CD4-positive, alpha-beta T cell treated with Interleukin-2 at 100 ng/mL for 4 hours (primary cell): ENCODE measurements around the gene SOX1.

Source experiments
- DNase-seq: peaks from one replicate; pipeline ENCODE4 v3.0.0-alpha.2; 2020; ENCODE audit warnings: low spot score

The SOX1 gene

DNA sequence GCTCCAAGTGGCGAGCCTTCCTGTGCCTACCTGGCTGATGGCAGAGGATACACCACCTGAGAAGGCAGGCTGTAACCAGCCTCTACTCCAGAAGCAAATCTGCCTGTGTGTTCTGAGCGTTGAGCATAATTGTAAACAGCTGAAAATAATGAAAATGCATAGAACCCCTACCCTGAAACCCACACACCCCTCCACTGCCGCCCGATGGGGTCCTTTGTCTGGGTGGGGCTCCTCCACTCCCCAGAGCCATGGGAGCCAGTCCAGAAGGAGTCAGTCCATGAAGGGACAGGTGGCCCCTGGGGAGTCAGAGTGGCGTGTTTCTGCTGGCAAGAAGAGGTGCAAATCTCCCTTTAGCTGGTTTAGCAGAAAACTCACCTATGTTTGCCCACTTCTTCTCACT, 8.0 kb upstream of the SOX1 start:
- DNase-seq = no peak

DNA sequence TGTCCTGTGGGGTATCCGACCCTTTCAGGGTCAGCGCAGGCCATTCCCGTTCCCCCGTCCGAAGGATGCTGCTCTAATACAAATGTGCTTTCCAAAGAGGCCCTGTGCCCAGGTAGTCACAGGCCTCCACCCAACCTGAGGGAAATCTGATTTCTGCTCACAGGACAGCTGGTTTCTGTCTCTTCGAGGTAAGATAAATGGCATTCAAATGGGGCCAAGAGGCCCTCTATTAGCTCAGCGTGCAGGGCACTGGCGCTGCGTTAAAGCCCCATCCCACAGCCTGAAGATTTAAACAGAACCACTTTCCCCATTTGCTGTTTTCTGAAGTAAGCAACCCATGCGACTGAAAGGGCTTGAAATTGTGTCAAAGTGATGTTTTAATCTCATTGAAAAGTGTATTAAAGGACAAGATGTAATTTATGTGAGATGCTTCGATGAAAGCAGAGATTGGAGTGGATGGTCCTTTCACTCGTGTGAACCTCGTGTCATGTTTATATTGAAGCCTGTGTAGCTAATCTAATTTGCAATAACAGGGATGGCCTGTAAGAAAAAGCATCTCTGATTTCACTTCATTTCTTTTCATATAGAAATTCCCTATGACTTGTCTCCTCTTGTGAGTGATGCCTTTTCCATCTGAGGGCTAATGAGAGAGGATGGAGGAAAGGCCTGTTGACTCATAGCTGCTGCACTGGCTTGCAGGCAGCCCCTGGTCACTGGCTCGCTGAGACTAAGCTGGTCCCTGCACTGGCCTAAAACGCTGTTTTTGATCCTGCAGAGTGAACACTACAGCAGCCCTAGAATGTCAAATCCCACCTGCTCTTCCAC, 7.3 kb upstream of the SOX1 start:
- DNase-seq = no peak

- no peak for DNase-seq
These were observed 6.6 kb upstream of the SOX1 start for GRCh38 chr13:112060282-112060830.

- no peak for DNase-seq
These were observed 6.0 kb upstream of the SOX1 start for GRCh38 chr13:112060899-112061366.

DNA sequence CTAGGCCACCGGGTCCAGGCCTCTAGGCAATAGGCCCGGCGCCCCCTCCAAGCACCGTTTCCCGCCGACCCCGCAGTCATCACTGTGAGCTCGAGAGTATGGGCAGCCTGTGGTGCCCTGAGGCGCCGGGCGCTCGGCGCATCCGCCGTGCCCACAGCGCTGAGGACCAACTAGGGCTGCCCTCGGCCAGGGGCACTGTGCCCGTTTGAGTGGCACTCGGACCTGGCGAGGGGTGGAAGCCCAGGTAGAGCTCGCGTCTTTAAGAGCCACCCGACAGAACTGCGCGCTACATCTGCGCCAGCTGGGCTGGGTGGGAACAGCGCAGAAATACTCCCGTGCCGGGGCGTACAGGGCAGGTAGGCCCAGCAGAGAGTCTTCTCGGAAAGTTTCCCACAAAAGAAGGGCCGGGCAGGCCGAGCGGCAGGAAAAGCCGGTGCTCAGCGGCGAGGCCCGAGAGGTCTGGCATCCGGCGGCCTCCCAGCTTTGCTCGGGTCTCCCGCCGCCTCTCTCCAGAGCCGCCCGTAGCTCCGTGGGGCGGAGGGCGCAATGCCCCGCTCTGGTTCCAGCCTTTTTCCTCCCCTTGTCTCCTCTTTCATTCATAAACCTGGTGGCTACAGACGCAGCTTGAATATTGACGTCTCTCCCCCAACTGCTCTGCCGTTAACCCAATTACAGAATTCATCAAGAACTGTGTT, 5.4 kb upstream of the SOX1 start:
- no peak for DNase-seq

DNA sequence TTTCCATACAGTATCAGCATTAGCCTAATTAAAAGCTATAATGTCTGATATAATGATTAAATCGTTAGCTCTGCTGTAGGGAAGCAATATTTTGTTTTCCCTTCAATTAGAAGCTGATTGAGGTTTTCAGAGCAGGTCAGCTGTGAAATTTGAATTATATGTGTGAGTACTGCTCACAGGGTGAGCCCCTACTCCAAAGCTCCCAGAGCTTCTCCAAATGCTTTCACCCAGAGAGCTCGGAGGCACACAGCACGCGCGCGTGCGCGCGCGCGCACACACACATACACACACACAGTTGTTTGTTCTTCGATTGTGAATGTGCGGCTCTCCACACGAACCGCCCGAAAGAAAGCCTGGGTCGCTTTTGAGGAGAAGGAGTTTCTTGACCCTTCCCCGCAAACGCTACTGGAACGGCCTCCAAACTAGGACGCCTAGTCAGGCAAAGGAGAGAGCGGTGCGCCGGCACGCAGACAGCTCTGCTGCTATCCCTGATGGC, 4.8 kb upstream of the SOX1 start:
- DNase-seq = no peak

GRCh38 chr13:112062571-112063570, 4.1 kb upstream of the SOX1 start:
- DNase-seq = no peak

DNA sequence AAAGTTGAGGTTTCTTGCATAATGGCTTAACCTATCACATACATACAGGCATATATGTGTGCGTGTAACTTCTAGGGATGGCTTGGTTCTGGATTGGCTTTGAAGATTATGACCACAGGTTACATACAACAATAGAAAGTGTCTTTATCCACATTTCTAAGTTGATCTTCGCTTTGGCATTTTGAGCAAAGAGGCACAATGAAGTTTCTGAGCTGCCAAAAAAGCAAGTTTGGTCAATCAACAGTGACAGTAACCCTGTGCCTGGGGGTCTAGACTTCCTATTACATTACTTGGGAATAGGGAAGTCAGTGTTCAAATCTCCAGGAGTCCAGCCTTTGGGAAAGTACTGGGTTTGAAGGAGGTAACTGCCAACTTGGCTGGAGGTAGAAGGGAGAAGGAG, 3.1 kb upstream of the SOX1 start:
- DNase-seq = no peak

- no peak for DNase-seq
These were observed 2.7 kb upstream of the SOX1 start for GRCh38 chr13:112064222-112064621.

DNA sequence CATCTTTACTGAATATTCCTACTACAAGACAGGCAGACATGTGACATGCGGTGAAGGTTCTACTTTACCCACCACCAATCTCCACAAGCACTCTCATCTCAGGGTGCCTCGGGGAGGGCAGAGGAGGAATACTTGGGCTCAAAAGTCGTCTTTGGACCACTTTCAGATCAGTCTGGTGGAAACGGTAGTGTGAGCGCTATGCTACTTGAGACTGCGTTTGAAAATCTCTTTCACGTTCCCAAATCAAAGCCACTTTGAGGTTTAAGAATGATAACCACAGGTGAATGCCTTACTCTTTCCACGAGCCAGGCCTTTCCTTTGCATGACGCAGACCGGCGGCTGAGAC, 1.5 kb upstream of the SOX1 start:
- no peak for DNase-seq

DNA sequence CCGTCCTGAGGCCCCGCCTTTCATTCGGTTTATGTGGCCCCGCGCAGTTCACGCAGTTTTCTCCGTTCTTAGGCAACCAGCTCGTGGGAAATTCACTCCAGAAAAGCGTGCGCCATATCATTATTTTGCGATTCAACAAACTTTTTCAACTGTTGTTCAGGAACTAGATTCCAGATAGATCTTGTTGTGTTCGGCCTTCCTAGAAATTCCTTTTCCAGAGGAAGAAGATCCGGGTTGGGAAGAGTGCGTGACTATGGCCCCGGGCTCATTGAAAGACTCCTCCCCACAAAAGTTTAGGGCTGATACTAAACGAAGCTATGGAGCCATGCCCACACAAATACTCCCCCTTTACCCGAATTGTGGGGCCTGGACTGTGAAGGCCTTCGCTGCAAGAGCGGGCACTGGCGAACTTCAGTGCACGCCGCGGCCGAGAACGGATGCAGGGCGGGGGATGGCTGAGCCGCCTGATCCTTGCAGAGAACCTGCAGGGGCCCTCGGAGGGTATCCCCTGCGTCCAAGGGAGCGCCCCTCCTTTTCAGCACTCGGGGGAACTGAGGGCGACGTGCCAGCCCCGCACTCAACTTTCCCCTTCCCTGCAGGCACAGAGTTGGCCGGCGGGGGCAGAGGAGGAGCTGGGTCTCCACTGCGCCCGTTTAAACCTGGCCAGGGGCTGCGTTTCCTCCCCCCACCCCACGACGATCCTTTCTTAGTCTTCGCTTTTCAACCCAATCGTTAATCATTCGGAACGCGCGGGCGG, 904 bp upstream of the SOX1 start:
- no peak for DNase-seq

GRCh38 chr13:112066624-112067004, 335 bp upstream of the SOX1 start:
- peak; percentile 10 for DNase-seq

DNA sequence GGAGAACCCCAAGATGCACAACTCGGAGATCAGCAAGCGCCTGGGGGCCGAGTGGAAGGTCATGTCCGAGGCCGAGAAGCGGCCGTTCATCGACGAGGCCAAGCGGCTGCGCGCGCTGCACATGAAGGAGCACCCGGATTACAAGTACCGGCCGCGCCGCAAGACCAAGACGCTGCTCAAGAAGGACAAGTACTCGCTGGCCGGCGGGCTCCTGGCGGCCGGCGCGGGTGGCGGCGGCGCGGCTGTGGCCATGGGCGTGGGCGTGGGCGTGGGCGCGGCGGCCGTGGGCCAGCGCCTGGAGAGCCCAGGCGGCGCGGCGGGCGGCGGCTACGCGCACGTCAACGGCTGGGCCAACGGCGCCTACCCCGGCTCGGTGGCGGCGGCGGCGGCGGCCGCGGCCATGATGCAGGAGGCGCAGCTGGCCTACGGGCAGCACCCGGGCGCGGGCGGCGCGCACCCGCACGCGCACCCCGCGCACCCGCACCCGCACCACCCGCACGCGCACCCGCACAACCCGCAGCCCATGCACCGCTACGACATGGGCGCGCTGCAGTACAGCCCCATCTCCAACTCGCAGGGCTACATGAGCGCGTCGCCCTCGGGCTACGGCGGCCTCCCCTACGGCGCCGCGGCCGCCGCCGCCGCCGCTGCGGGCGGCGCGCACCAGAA, 1.1 kb downstream of the SOX1 start:
- no peak for DNase-seq

DNA sequence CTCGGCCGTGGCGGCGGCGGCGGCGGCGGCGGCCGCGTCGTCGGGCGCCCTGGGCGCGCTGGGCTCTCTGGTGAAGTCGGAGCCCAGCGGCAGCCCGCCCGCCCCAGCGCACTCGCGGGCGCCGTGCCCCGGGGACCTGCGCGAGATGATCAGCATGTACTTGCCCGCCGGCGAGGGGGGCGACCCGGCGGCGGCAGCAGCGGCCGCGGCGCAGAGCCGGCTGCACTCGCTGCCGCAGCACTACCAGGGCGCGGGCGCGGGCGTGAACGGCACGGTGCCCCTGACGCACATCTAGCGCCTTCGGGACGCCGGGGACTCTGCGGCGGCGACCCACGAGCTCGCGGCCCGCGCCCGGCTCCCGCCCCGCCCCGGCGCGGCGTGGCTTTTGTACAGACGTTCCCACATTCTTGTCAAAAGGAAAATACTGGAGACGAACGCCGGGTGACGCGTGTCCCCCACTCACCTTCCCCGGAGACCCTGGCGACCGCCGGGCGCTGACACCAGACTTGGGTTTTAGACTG, 1.7 kb downstream of the SOX1 start:
- DNase-seq = no peak

- no peak for DNase-seq
These were observed 2.3 kb downstream of the SOX1 start for GRCh38 chr13:112069061-112069844.

- no peak for DNase-seq
These were observed 2.9 kb downstream of the SOX1 start for GRCh38 chr13:112069845-112070251.

DNA sequence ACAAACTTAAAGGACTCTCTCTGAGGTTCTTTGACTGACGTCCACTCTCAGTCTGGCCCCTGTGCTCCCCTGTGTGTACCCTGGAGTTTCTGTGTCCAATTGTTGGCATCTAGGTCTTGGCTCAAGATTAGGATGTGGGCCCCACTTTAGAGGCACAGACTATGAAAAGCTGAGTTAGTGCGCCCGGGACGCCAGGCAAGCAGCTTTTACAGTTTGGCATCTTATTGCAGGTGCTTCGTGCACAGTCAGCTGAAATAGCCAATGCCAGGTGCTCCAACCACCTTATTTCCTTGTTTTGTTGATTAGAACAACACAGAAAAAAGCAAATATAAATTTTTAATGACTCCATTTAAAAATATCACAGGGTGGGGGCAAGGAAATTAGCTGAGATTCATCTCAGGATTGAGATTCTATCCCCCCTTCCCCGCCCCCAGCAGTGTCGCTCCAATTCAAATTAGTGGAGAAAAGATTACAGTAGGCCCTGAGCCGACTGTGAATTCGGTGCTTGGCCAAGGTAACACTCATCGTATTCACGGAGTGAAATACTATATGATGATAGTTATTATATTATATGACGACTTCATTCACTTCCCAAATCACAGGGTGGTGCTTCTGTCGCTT, 4.3 kb downstream of the SOX1 start:
- no peak for DNase-seq

GRCh38 chr13:112071723-112072533, 5.0 kb downstream of the SOX1 start:
- DNase-seq = no peak
